AG09319 (cell line): Measurements from ENCODE around the gene MAPK12.

Experiments used
- DNase-seq: peaks from one replicate; pipeline ENCODE4 v3.0.0-alpha.2; 2010; ENCODE audit warnings: low read depth; ENCODE audit errors: extremely low read depth
- CTCF ChIP-seq: IDR thresholded peaks from 2 replicates; pipeline ENCODE4 v1.5.1; 2011; ENCODE audit warnings: low read depth, mild to moderate bottlenecking, inconsistent platforms, low read length, moderate library complexity

Gene MAPK12

GRCh38 chr22:50257041-50257440, 4.4 kb downstream of the MAPK12 start:
- TF ChIP-seq CTCF = no peak
- DNase-seq = no peak

GRCh38 chr22:50256258-50256862, 5.1 kb downstream of the MAPK12 start:
- TF ChIP-seq CTCF = no peak
- DNase-seq = no peak

GRCh38 chr22:50255607-50256006, 5.9 kb downstream of the MAPK12 start:
- no peak for DNase-seq
- TF ChIP-seq CTCF = no peak

- no peak for DNase-seq
Measured at GRCh38 chr22:50255099-50255498, 6.4 kb downstream of the MAPK12 start.

GRCh38 chr22:50253941-50254340, 7.5 kb downstream of the MAPK12 start:
- no peak for DNase-seq
- TF ChIP-seq CTCF = no peak

More at GRCh38 chr22:50255099-50255498, 6.4 kb downstream of the MAPK12 start:
- TF ChIP-seq CTCF = no peak

GRCh38 chr22:50253046-50253915, 8.2 kb downstream of the MAPK12 start:
- no peak for DNase-seq
- TF ChIP-seq CTCF = no peak
